H1 (cell line): ENCODE results near the gene NDUFAF8.

Source experiments
- CTCF ChIP-seq, 3 experiments: IDR thresholded peaks; 1 replicate in 2 of 3; 2 replicates in 1 of 3; pipeline versions ENCODE4 v1.5.1 to v1.6.1; 2011; ENCODE audit warnings: low read length in 3 of 3, mild to moderate bottlenecking in 3 of 3, inconsistent platforms in 2 of 3, low read depth in 1 of 3, moderate library complexity in 1 of 3; ENCODE audit not compliant: insufficient read depth in 1 of 3; ENCODE audit errors: control extremely low read depth in 1 of 3
- POLR2A ChIP-seq, 2 experiments: IDR thresholded peaks; 1 replicate in 1 of 2; 2 replicates in 1 of 2; pipeline ENCODE4 v1.6.1; 2011; ENCODE audit warnings: low read depth in 2 of 2, low read length in 2 of 2, mild to moderate bottlenecking in 2 of 2; ENCODE audit errors: control extremely low read depth in 1 of 2

GRCh38 chr17:81194225-81194760, 44.8 kb upstream of the NDUFAF8 start:
- TF ChIP-seq CTCF (IDR thresholded peaks at IDR 0.05; ENCODE audit: control extremely low read depth in 1 of 3, insufficient read depth in 1 of 3, low read depth in 1 of 3, low read length in 3 of 3) (no peak), POLR2A (IDR thresholded peaks at IDR 0.05; ENCODE audit: control extremely low read depth in 1 of 2, low read depth in 2 of 2, low read length in 2 of 2) (no peak)
